HUES48 (cell line): Measurements from ENCODE around the gene BAIAP3.
"Not testable (repeated sequence)": the region's sequence is repeated elsewhere in the genome, so short reads cannot be mapped to it uniquely, and the experiment has no call there.

Experiments used
- H3K27ac ChIP-seq: one replicate; pipeline ENCODE4 v1.7.0; 2013; ENCODE audit warnings: low read depth, low read length, inconsistent platforms
- H3K27me3 ChIP-seq: 2 replicates; pipeline ENCODE4 v1.6.1; 2013; ENCODE audit warnings: mild to moderate bottlenecking, low read length; ENCODE audit not compliant: control insufficient read depth, insufficient read depth
- H3K36me3 ChIP-seq: 2 replicates; pipeline ENCODE4 v1.6.1; 2013; ENCODE audit warnings: low read length; ENCODE audit not compliant: control insufficient read depth, insufficient read depth
- H3K4me1 ChIP-seq: 2 replicates; pipeline ENCODE4 v1.6.1; 2013; ENCODE audit warnings: mild to moderate bottlenecking, low read length; ENCODE audit not compliant: control insufficient read depth, insufficient read depth
- H3K4me3 ChIP-seq: 2 replicates; pipeline ENCODE4 v1.5.1; 2013; ENCODE audit warnings: mild to moderate bottlenecking, low read depth, low read length
- H3K9ac ChIP-seq: 2 replicates; pipeline ENCODE4 v1.6.1; 2013; ENCODE audit warnings: mild to moderate bottlenecking, low read depth, low read length, moderate library complexity
- H3K9me3 ChIP-seq: 2 replicates; pipeline ENCODE4 v1.6.1; 2013; ENCODE audit warnings: low read length; ENCODE audit not compliant: control insufficient read depth, insufficient read depth

BAIAP3 gene

GRCh38 chr16:1291576-1291974 is 41.9 kb upstream of the BAIAP3 start:
- Histone ChIP-seq H3K9me3 (no peaks in the 10 kb centered on the region), H3K27me3 (peaks cover 46% of the 10 kb centered on the region), H3K4me3 (no peak overlapping the region), H3K9ac (no peak overlapping the region), H3K36me3 (no peaks in the 10 kb centered on the region), H3K4me1 (peaks cover 15% of the 10 kb centered on the region), H3K27ac (no peak overlapping the region)

- H3K36me3 ChIP-seq, H3K9ac ChIP-seq, H3K27ac ChIP-seq, H3K9me3 ChIP-seq, H3K4me3 ChIP-seq: not testable (repeated sequence)
- peaks cover 17% of the 10 kb centered on the region for H3K4me1 ChIP-seq
- peaks cover 46% of the 10 kb centered on the region for H3K27me3 ChIP-seq
Measured at GRCh38 chr16:1292208-1292607, 41.2 kb upstream of the BAIAP3 start.

GRCh38 chr16:1292808-1293207 is 40.6 kb upstream of the BAIAP3 start:
- not testable (repeated sequence) for H3K4me3 ChIP-seq, H3K36me3 ChIP-seq, H3K9me3 ChIP-seq, H3K9ac ChIP-seq, H3K27ac ChIP-seq
- H3K27me3 ChIP-seq, result peaks cover 42% of the 10 kb centered on the region
- H3K4me1 ChIP-seq, result peaks cover 17% of the 10 kb centered on the region

GRCh38 chr16:1293921-1294656 is 39.4 kb upstream of the BAIAP3 start:
- Histone ChIP-seq H3K27me3 (peaks cover 31% of the 10 kb centered on the region), H3K36me3 (no peaks in the 10 kb centered on the region), H3K9ac (no peak overlapping the region), H3K9me3 (no peaks in the 10 kb centered on the region), H3K4me3 (no peak overlapping the region), H3K27ac (no peak overlapping the region), H3K4me1 (peaks cover 17% of the 10 kb centered on the region)

- Histone ChIP-seq H3K9ac (no peak overlapping the region), H3K36me3 (no peaks in the 10 kb centered on the region), H3K9me3 (no peaks in the 10 kb centered on the region), H3K27me3 (peaks cover 18% of the 10 kb centered on the region), H3K4me1 (peaks cover 9% of the 10 kb centered on the region), H3K4me3 (no peak overlapping the region), H3K27ac (peak overlapping the region; percentile 20)
Measured at GRCh38 chr16:1295465-1295864, 38.0 kb upstream of the BAIAP3 start.

- H3K9ac ChIP-seq, H3K4me3 ChIP-seq, H3K9me3 ChIP-seq, H3K27me3 ChIP-seq, H3K27ac ChIP-seq, H3K36me3 ChIP-seq: not testable (repeated sequence)
- peaks cover 13% of the 10 kb centered on the region for H3K4me1 ChIP-seq
Measured at GRCh38 chr16:1296688-1297017, 36.8 kb upstream of the BAIAP3 start.

- no peaks in the 10 kb centered on the region for H3K9me3 ChIP-seq
- peaks cover 13% of the 10 kb centered on the region for H3K4me1 ChIP-seq
- 0 out of 2 replicates have a peak, but pooled peaks cover 1% of the 10 kb centered on the region for H3K27me3 ChIP-seq
- no peak overlapping the region for H3K4me3 ChIP-seq
- no peak overlapping the region for H3K27ac ChIP-seq
- no peaks in the 10 kb centered on the region for H3K36me3 ChIP-seq
- H3K9ac ChIP-seq, result no peak overlapping the region
Measured at GRCh38 chr16:1297018-1297696, 36.3 kb upstream of the BAIAP3 start.

GRCh38 chr16:1298406-1298805 is 35.0 kb upstream of the BAIAP3 start:
- H3K27ac ChIP-seq, result no peak overlapping the region
- no peak overlapping the region for H3K4me3 ChIP-seq
- no peak overlapping the region for H3K9ac ChIP-seq
- H3K9me3 ChIP-seq, result no peaks in the 10 kb centered on the region
- H3K36me3 ChIP-seq, result no peaks in the 10 kb centered on the region
- peaks cover 13% of the 10 kb centered on the region for H3K4me1 ChIP-seq
- H3K27me3 ChIP-seq, result no peaks in the 10 kb centered on the region

GRCh38 chr16:1299012-1299867 is 34.2 kb upstream of the BAIAP3 start:
- H3K9me3 ChIP-seq, result no peaks in the 10 kb centered on the region
- H3K27ac ChIP-seq, result no peak overlapping the region
- H3K4me1 ChIP-seq, result peaks cover 13% of the 10 kb centered on the region
- no peak overlapping the region for H3K9ac ChIP-seq
- no peaks in the 10 kb centered on the region for H3K36me3 ChIP-seq
- H3K27me3 ChIP-seq, result no peaks in the 10 kb centered on the region
- H3K4me3 ChIP-seq, result no peak overlapping the region

GRCh38 chr16:1299868-1300203 is 33.6 kb upstream of the BAIAP3 start:
- H3K9me3 ChIP-seq, result no peaks in the 10 kb centered on the region
- H3K27me3 ChIP-seq, result no peaks in the 10 kb centered on the region
- H3K4me3 ChIP-seq, result no peak overlapping the region
- no peak overlapping the region for H3K27ac ChIP-seq
- H3K4me1 ChIP-seq, result peaks cover 13% of the 10 kb centered on the region
- H3K9ac ChIP-seq, result no peak overlapping the region
- H3K36me3 ChIP-seq, result no peaks in the 10 kb centered on the region
